Mesendoderm (in vitro differentiated cells): ENCODE measurements around the gene CHAF1A.

Experiments used
- DNase-seq: peaks from one replicate; pipeline ENCODE4 v3.0.0; 2013
- H2AK5ac ChIP-seq: 2 replicates; pipeline ENCODE4 v1.6.1; 2013; ENCODE audit warnings: low read length, inconsistent platforms
- H2BK120ac ChIP-seq: 2 replicates; pipeline ENCODE4 v1.6.1; 2013; ENCODE audit warnings: low read depth, mild to moderate bottlenecking, low read length, moderate library complexity, mixed read lengths
- H2BK15ac ChIP-seq: replicated peaks from 2 replicates; pipeline ENCODE4 v1.6.1; 2013; ENCODE audit warnings: low read depth, mild to moderate bottlenecking, moderate library complexity
- H2BK5ac ChIP-seq: 2 replicates; pipeline ENCODE4 v1.6.1; 2013; ENCODE audit warnings: low read length, inconsistent platforms
- H3K18ac ChIP-seq: 2 replicates; pipeline ENCODE4 v1.6.1; 2013; ENCODE audit warnings: mild to moderate bottlenecking, low read length, mixed read lengths
- H3K23ac ChIP-seq: one replicate; pipeline ENCODE4 v1.6.1; 2013; ENCODE audit warnings: low read length
- H3K27ac ChIP-seq: 2 replicates; pipeline ENCODE4 v1.5.1; 2013; ENCODE audit warnings: low read depth, mild to moderate bottlenecking, inconsistent platforms, low read length, moderate library complexity
- H3K27me3 ChIP-seq: 2 replicates; pipeline ENCODE4 v1.6.1; 2013; ENCODE audit warnings: low read length, control low read depth, mild to moderate bottlenecking, inconsistent platforms; ENCODE audit not compliant: insufficient read depth, poor library complexity
- H3K36me3 ChIP-seq: 2 replicates; pipeline ENCODE4 v1.6.1; 2013; ENCODE audit warnings: low read length, inconsistent platforms; ENCODE audit not compliant: control insufficient read depth, insufficient read depth
- H3K4ac ChIP-seq: one replicate; pipeline ENCODE4 v1.6.1; 2013; ENCODE audit warnings: low read depth, mild to moderate bottlenecking, low read length, moderate library complexity
- H3K4me1 ChIP-seq: 2 replicates; pipeline ENCODE4 v1.6.1; 2013; ENCODE audit warnings: low read depth, low read length, inconsistent platforms; ENCODE audit not compliant: control insufficient read depth
- H3K4me2 ChIP-seq: 2 replicates; pipeline ENCODE4 v1.6.1; 2013; ENCODE audit warnings: low read length
- H3K4me3 ChIP-seq: 2 replicates; pipeline ENCODE4 v1.5.1; 2013; ENCODE audit warnings: mild to moderate bottlenecking, low read length
- H3K56ac ChIP-seq: one replicate; pipeline ENCODE4 v1.6.1; 2013; ENCODE audit warnings: low read length
- H3K79me1 ChIP-seq: 2 replicates; pipeline ENCODE4 v1.6.1; 2013; ENCODE audit warnings: low read length, inconsistent platforms
- H3K79me2 ChIP-seq: 2 replicates; pipeline ENCODE4 v1.6.1; 2013; ENCODE audit warnings: mild to moderate bottlenecking, low read length; ENCODE audit not compliant: control insufficient read depth, insufficient read depth
- H3K9ac ChIP-seq: 2 replicates; pipeline ENCODE4 v1.6.1; 2013; ENCODE audit warnings: low read length, inconsistent platforms
- H4K5ac ChIP-seq: one replicate; pipeline ENCODE4 v1.6.1; 2013; ENCODE audit warnings: low read length
- H4K8ac ChIP-seq: one replicate; pipeline ENCODE4 v1.6.1; 2013; ENCODE audit warnings: low read depth, mild to moderate bottlenecking, control low read depth, low read length, moderate library complexity
- WGBS: extraction: QIAGEN DNeasy Blood & Tissue Kit; methylation state at CpG from one replicate; pipeline ENCODE4 v1.1.7; 2013; ENCODE audit warnings: low lambda C conversion rate, missing lambda C conversion rate; ENCODE audit not compliant: insufficient coverage; ENCODE audit errors: extremely low coverage; 5-methylcytosine and 5-hydroxymethylcytosine counted together

The CHAF1A gene

DNA sequence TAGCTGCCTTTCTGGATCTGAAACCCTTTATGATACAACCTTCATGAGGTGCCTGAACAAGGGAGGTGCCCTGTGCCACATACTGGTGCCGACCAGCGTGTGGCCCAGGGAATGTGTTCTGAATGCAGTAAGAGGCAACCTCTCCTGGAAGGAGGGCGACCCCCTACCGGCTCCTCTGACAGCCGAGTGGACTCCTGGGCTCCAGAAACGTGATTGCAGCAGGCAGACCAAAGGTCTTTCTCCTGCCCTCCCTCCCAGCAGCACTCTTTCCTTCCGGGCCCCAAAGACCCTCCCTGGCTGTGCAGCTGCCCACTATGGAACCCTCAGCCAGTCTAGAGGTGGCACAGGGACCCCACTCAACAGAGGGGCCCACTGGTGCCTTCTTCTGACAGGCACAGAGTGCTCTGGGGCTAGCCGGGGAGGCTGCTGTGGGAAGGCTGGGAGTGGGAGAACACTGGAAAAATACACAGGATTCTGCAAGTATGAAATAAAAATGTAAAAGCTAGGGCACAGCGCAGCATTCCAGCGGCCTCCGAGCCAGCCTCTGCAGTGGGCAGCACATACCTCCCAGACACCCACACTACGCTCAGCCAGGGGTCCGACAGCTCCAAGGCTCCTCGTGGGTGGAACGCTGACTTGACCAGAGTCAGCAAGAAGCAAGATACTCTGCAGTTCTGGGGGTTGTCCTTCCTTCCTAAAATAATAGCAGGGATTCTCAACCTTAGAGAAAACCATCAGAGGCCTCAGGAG is 17.0 kb upstream of the CHAF1A start:
- Histone ChIP-seq H4K5ac (no peak overlapping the region), H3K56ac (no peak overlapping the region), H3K4me2 (no peak overlapping the region), H2BK5ac (no peak overlapping the region), H3K27ac (no peak overlapping the region), H2BK120ac (no peak overlapping the region), H2AK5ac (no peak overlapping the region), H3K23ac (no peak overlapping the region), H3K18ac (no peak overlapping the region), H4K8ac (no peak overlapping the region), H3K27me3 (no peaks in the 10 kb centered on the region), H3K4me3 (no peak overlapping the region), H3K4me1 (peaks cover 9% of the 10 kb centered on the region), H3K36me3 (no peaks in the 10 kb centered on the region), H2BK15ac (no peak overlapping the region), H3K4ac (no peak overlapping the region), H3K9ac (no peak overlapping the region), H3K79me1 (peaks cover 23% of the 10 kb centered on the region), H3K79me2 (peaks cover 32% of the 10 kb centered on the region)
- no CpG with 5 or more reads among the region's 15 CpGs for WGBS
- DNase-seq = no peak

DNA sequence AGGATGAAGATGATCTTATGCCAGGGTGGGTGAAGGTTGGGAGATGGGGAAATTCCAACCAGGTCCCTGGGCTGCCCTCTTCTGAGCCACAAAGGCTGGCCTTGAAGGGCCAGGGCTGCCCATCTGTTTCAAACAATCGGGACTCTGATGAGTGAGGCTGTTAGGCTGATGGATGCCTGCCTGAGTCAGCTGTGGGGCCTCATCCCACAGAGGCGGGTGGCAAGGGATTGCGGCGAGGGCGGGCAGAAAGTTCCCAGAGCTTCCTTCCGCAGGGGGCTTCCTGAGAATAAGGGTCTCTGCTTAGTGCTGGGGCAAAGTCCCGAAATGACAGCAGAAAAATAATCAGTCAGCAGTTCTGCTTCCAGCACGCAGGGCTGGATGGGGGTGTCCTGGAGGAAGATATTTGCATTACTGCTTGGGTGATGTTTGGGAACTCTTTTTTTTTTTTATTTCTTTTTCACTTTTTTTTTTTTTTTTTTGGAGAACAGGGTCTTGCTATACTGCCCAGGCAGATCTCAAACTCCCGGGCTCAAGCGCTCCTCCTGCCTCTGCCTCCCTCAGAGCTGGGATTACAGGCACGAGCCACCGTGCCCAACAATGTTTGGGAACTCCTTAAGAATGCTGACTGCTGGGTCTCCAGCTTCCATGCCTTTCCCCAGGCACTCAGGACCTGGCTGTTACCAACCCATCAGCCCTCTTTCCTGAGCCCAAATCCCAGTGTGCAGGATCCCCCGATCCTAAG is 16.2 kb upstream of the CHAF1A start:
- Histone ChIP-seq H3K4me3 (no peak overlapping the region), H3K4me1 (peaks cover 15% of the 10 kb centered on the region), H4K8ac (no peak overlapping the region), H3K4me2 (no peak overlapping the region), H3K23ac (no peak overlapping the region), H3K79me2 (peaks cover 32% of the 10 kb centered on the region), H2AK5ac (no peak overlapping the region), H2BK15ac (no peak overlapping the region), H2BK120ac (no peak overlapping the region), H3K27ac (no peak overlapping the region), H3K36me3 (no peaks in the 10 kb centered on the region), H4K5ac (no peak overlapping the region), H2BK5ac (no peak overlapping the region), H3K18ac (no peak overlapping the region), H3K56ac (no peak overlapping the region), H3K79me1 (peaks cover 26% of the 10 kb centered on the region), H3K27me3 (no peaks in the 10 kb centered on the region), H3K9ac (no peak overlapping the region), H3K4ac (no peak overlapping the region)
- no peak for DNase-seq
- WGBS = no CpG with 5 or more reads among the region's 13 CpGs

DNA sequence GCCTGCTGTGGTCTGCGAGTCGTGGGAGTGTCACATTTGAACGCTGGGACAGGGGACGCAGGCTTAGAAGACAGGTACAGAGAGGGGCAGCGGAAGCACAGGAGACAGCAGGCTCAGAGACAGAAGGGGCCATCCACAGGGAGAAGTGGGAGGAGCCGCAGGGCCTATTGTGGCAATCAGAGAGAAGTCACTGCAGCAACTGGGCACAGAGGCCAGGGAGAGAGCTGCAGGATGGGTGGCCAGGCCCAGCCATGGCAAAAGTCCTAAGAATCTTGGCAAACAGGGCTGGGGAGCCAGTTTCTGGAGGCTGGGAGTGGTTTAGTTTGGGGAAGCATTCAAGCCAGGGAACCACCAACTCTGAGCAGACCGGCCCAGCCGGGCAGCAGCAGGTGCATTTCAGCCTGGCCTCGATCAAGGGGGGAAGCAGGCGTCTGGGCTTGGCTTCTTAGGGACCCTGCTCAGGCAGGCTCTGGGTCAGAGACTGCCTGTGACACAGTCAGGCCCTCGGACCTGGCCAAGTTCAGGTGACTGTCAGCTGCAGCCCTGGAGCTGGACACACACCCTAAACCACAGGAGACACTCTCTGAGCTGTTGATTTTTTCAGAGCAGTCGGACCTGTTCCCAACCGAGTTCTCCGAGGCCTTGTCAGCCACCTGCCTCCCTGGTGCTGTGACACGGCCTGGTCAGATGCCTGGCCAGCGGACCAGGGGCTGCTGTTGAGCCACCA is 13.9 kb upstream of the CHAF1A start:
- DNase-seq = no peak
- no peak overlapping the region for H2BK5ac ChIP-seq
- H3K56ac ChIP-seq = no peak overlapping the region
- no peak overlapping the region for H3K18ac ChIP-seq
- no peak overlapping the region for H3K4me3 ChIP-seq
- H3K4me1 ChIP-seq = peaks cover 18% of the 10 kb centered on the region
- no peak overlapping the region for H3K27ac ChIP-seq
- H2BK15ac ChIP-seq = no peak overlapping the region
- H3K79me1 ChIP-seq = peaks cover 32% of the 10 kb centered on the region
- no peak overlapping the region for H3K9ac ChIP-seq
- WGBS = no CpG with 5 or more reads among the region's 16 CpGs
- H3K4me2 ChIP-seq = no peak overlapping the region
- no peak overlapping the region for H4K5ac ChIP-seq
- no peak overlapping the region for H2BK120ac ChIP-seq
- no peak overlapping the region for H3K23ac ChIP-seq
- H3K27me3 ChIP-seq = no peaks in the 10 kb centered on the region
- no peak overlapping the region for H2AK5ac ChIP-seq
- H4K8ac ChIP-seq = no peak overlapping the region
- H3K79me2 ChIP-seq = peaks cover 45% of the 10 kb centered on the region
- no peak overlapping the region for H3K4ac ChIP-seq
- no peaks in the 10 kb centered on the region for H3K36me3 ChIP-seq

- no peak overlapping the region for H3K18ac ChIP-seq
- no peak overlapping the region for H3K4ac ChIP-seq
- no peak overlapping the region for H3K56ac ChIP-seq
- no peak for DNase-seq
- H2BK120ac ChIP-seq = no peak overlapping the region
- H3K79me2 ChIP-seq = peaks cover 47% of the 10 kb centered on the region
- no CpG with 5 or more reads among the region's 9 CpGs for WGBS
- H3K79me1 ChIP-seq = peaks cover 32% of the 10 kb centered on the region
- no peak overlapping the region for H2BK5ac ChIP-seq
- no peak overlapping the region for H3K9ac ChIP-seq
- no peak overlapping the region for H4K5ac ChIP-seq
- H3K4me2 ChIP-seq = no peak overlapping the region
- H3K27ac ChIP-seq = no peak overlapping the region
- H3K27me3 ChIP-seq = no peaks in the 10 kb centered on the region
- no peak overlapping the region for H2AK5ac ChIP-seq
- H3K4me3 ChIP-seq = no peak overlapping the region
- no peak overlapping the region for H3K23ac ChIP-seq
- no peak overlapping the region for H4K8ac ChIP-seq
- no peak overlapping the region for H2BK15ac ChIP-seq
- peaks cover 18% of the 10 kb centered on the region for H3K4me1 ChIP-seq
- no peaks in the 10 kb centered on the region for H3K36me3 ChIP-seq
These were observed 13.4 kb upstream of the CHAF1A start for GRCh38 chr19:4389064-4389375.

- Histone ChIP-seq H3K9ac (peak overlapping the region; percentile 36), H2BK15ac (no peak overlapping the region), H3K36me3 (no peaks in the 10 kb centered on the region), H3K27me3 (no peaks in the 10 kb centered on the region), H3K56ac (peak overlapping the region; percentile 73), H2BK5ac (peak overlapping the region; percentile 56), H4K5ac (no peak overlapping the region), H3K4me2 (no peak overlapping the region), H3K79me2 (peaks cover 47% of the 10 kb centered on the region), H3K23ac (no peak overlapping the region), H2AK5ac (peak overlapping the region; percentile 5), H3K27ac (peak overlapping the region; percentile 84), H3K4me1 (peaks cover 18% of the 10 kb centered on the region), H3K4ac (no peak overlapping the region), H3K79me1 (peaks cover 34% of the 10 kb centered on the region), H4K8ac (no peak overlapping the region), H3K18ac (peak overlapping the region; percentile 1), H3K4me3 (no peak overlapping the region), H2BK120ac (no peak overlapping the region)
- no CpG with 5 or more reads among the region's 17 CpGs for WGBS
- DNase-seq = no peak
These were observed 12.9 kb upstream of the CHAF1A start for GRCh38 chr19:4389511-4390016.
